GM19351 (cell line): Measurements from ENCODE around the gene ESYT1.

Experiments used
- ATAC-seq: cut with Tn5 transposase; IDR thresholded peaks from one replicate; pipeline ENCODE4 v1.9.1; 2021; ENCODE audit warnings: mild to moderate bottlenecking, moderate library complexity; ENCODE audit not compliant: unreplicated experiment

Gene ESYT1

GRCh38 chr12:56127888-56128669 is at the start of gene ESYT1:
ESYT1 (plus strand) TSS chr12:56128267; CDS start chr12:56128320, 53 bp downstream.
- peak; percentile 85 for ATAC-seq

GRCh38 chr12:56078427-56078826 is 49.6 kb upstream of the ESYT1 start:
- no peak for ATAC-seq

- ATAC-seq: peak; percentile 79
Measured at GRCh38 chr12:56078931-56079722, 48.9 kb upstream of the ESYT1 start.

- peak; percentile 33 for ATAC-seq
Measured at GRCh38 chr12:56079723-56080555, 48.1 kb upstream of the ESYT1 start, which contains the start of gene ERBB3. ERBB3 (plus strand) TSS chr12:56080165; CDS start chr12:56080301, 136 bp downstream.

- no peak for ATAC-seq
Measured at GRCh38 chr12:56080556-56081138, 47.4 kb upstream of the ESYT1 start.

- no peak for ATAC-seq
Measured at GRCh38 chr12:56081393-56082347, 46.4 kb upstream of the ESYT1 start.

- no peak for ATAC-seq
Measured at GRCh38 chr12:56082382-56082781, 45.7 kb upstream of the ESYT1 start.

GRCh38 chr12:56082967-56083366 is 45.1 kb upstream of the ESYT1 start:
- ATAC-seq: no peak

GRCh38 chr12:56084958-56085543 is 43.0 kb upstream of the ESYT1 start:
- no peak for ATAC-seq

- ATAC-seq: no peak
Measured at GRCh38 chr12:56086096-56086495, 42.0 kb upstream of the ESYT1 start.

GRCh38 chr12:56086608-56087007 is 41.5 kb upstream of the ESYT1 start:
- ATAC-seq: no peak

GRCh38 chr12:56087220-56087619 is 40.8 kb upstream of the ESYT1 start:
- no peak for ATAC-seq

GRCh38 chr12:56097738-56098137 is 30.3 kb upstream of the ESYT1 start:
- ATAC-seq: no peak

GRCh38 chr12:56098592-56098991 is 29.5 kb upstream of the ESYT1 start:
- no peak for ATAC-seq

- no peak for ATAC-seq
Measured at GRCh38 chr12:56099787-56100186, 28.3 kb upstream of the ESYT1 start.

- ATAC-seq: no peak
Measured at GRCh38 chr12:56101045-56101444, 27.0 kb upstream of the ESYT1 start.

- ATAC-seq: no peak
Measured at GRCh38 chr12:56102683-56103065, 25.4 kb upstream of the ESYT1 start.

GRCh38 chr12:56103066-56103711 is 24.9 kb upstream of the ESYT1 start:
- no peak for ATAC-seq

GRCh38 chr12:56103823-56104108 is 24.3 kb upstream of the ESYT1 start:
- ATAC-seq: no peak
